GM15510 (cell line): ENCODE results near the gene ARL8B.

Experiments
- POLR2A ChIP-seq: IDR thresholded peaks from 3 replicates; pipeline ENCODE4 v1.6.1; 2011; ENCODE audit warnings: borderline replicate concordance; ENCODE audit not compliant: insufficient read length; ENCODE audit errors: extremely low read depth

ARL8B gene

GRCh38 chr3:5122030-5122740 lies at the start of gene ARL8B:
Gene ARL8B (plus strand): TSS chr3:5122292. CDS start chr3:5122466, 174 bp downstream.
- peak; percentile 91 for TF ChIP-seq POLR2A

- no peak for TF ChIP-seq POLR2A
Observed at GRCh38 chr3:5073374-5074085, 48.6 kb upstream of the ARL8B start.

GRCh38 chr3:5078151-5078550 lies 43.9 kb upstream of the ARL8B start:
- TF ChIP-seq POLR2A = no peak

- no peak for TF ChIP-seq POLR2A
Observed at GRCh38 chr3:5079761-5080160, 42.3 kb upstream of the ARL8B start.

GRCh38 chr3:5080779-5081550 lies 41.1 kb upstream of the ARL8B start:
- no peak for TF ChIP-seq POLR2A

- no peak for TF ChIP-seq POLR2A
Observed at GRCh38 chr3:5082789-5083115, 39.3 kb upstream of the ARL8B start.

- no peak for TF ChIP-seq POLR2A
Observed at GRCh38 chr3:5084224-5084623, 37.9 kb upstream of the ARL8B start.

GRCh38 chr3:5086708-5087107 lies 35.4 kb upstream of the ARL8B start:
- no peak for TF ChIP-seq POLR2A

GRCh38 chr3:5087209-5087608 lies 34.9 kb upstream of the ARL8B start:
- no peak for TF ChIP-seq POLR2A

GRCh38 chr3:5090197-5090596 lies 31.9 kb upstream of the ARL8B start:
- no peak for TF ChIP-seq POLR2A

- TF ChIP-seq POLR2A = no peak
Observed at GRCh38 chr3:5092018-5092417, 30.1 kb upstream of the ARL8B start.

GRCh38 chr3:5093731-5094130 lies 28.4 kb upstream of the ARL8B start:
- TF ChIP-seq POLR2A = no peak

GRCh38 chr3:5095886-5096285 lies 26.2 kb upstream of the ARL8B start:
- no peak for TF ChIP-seq POLR2A

- no peak for TF ChIP-seq POLR2A
Observed at GRCh38 chr3:5096336-5097008, 25.6 kb upstream of the ARL8B start.

- no peak for TF ChIP-seq POLR2A
Observed at GRCh38 chr3:5098346-5098745, 23.7 kb upstream of the ARL8B start.
